Measurements from ENCODE around the gene SNAI3.
A peak's percentile ranks its signal among the peaks of the same experiment; 100 is the strongest.

SNAI3 gene

GRCh38 chr16:88705801-88706228 is 19.5 kb upstream of the SNAI3 start:
- no peak for DNase-seq (ENCODE audit: low read depth in 1 of 2, low spot score in 1 of 2)

- no peak for DNase-seq (ENCODE audit: low read depth in 1 of 2, low spot score in 1 of 2)
Measured at GRCh38 chr16:88705076-88705684, 18.9 kb upstream of the SNAI3 start.

GRCh38 chr16:88703486-88704309 is 17.4 kb upstream of the SNAI3 start:
- DNase-seq (ENCODE audit: low read depth in 1 of 2, low spot score in 1 of 2): peak; percentile 37 to 48

GRCh38 chr16:88702371-88703210 is 16.3 kb upstream of the SNAI3 start:
- no peak for DNase-seq (ENCODE audit: low read depth in 1 of 2, low spot score in 1 of 2)

GRCh38 chr16:88701581-88702370 is 15.5 kb upstream of the SNAI3 start:
- no peak for DNase-seq (ENCODE audit: low read depth in 1 of 2, low spot score in 1 of 2)

GRCh38 chr16:88700636-88701482 is 14.6 kb upstream of the SNAI3 start:
- DNase-seq (ENCODE audit: low read depth in 1 of 2, low spot score in 1 of 2): peak; percentile 93 to 94

- DNase-seq (ENCODE audit: low read depth in 1 of 2, low spot score in 1 of 2): no peak
Measured at GRCh38 chr16:88700322-88700635, 14.0 kb upstream of the SNAI3 start.

- no peak for DNase-seq (ENCODE audit: low read depth in 1 of 2, low spot score in 1 of 2)
Measured at GRCh38 chr16:88699180-88699579, 12.9 kb upstream of the SNAI3 start.

- no peak for DNase-seq (ENCODE audit: low read depth in 1 of 2, low spot score in 1 of 2)
Measured at GRCh38 chr16:88698646-88699045, 12.3 kb upstream of the SNAI3 start.

- no peak for DNase-seq (ENCODE audit: low read depth in 1 of 2, low spot score in 1 of 2)
Measured at GRCh38 chr16:88697831-88698615, 11.7 kb upstream of the SNAI3 start.

- no peak for DNase-seq (ENCODE audit: low read depth in 1 of 2, low spot score in 1 of 2)
Measured at GRCh38 chr16:88697116-88697830, 11.0 kb upstream of the SNAI3 start.

GRCh38 chr16:88696441-88696840 is 10.1 kb upstream of the SNAI3 start:
- DNase-seq (ENCODE audit: low read depth in 1 of 2, low spot score in 1 of 2): no peak

GRCh38 chr16:88695753-88696152 is 9.4 kb upstream of the SNAI3 start:
- no peak for DNase-seq (ENCODE audit: low read depth in 1 of 2, low spot score in 1 of 2)

- DNase-seq (ENCODE audit: low read depth in 1 of 2, low spot score in 1 of 2): no peak
Measured at GRCh38 chr16:88695218-88695617, 8.9 kb upstream of the SNAI3 start.

- DNase-seq (ENCODE audit: low read depth in 1 of 2, low spot score in 1 of 2): no peak
Measured at GRCh38 chr16:88694221-88695087, 8.1 kb upstream of the SNAI3 start.

GRCh38 chr16:88693420-88694177 is 7.3 kb upstream of the SNAI3 start:
- DNase-seq (ENCODE audit: low read depth in 1 of 2, low spot score in 1 of 2): no peak

GRCh38 chr16:88692861-88693260 is 6.6 kb upstream of the SNAI3 start:
- DNase-seq (ENCODE audit: low read depth in 1 of 2, low spot score in 1 of 2): no peak
